GM12891 (cell line): ENCODE results near the gene NOTCH4.
"Not testable (repeated sequence)": the region's sequence is repeated elsewhere in the genome, so short reads cannot be mapped to it uniquely, and the experiment has no call there.

Source experiments
- DNase-seq: peaks from one replicate; pipeline ENCODE4 v3.0.0; 2011; ENCODE audit warnings: low spot score; ENCODE audit not compliant: insufficient read length
- FAIRE-seq: peaks from 2 replicates; lab custom pipeline; 2011; peaks lifted over from hg19 to GRCh38; lab: Jason Lieb, UNC
- PAX5 ChIP-seq: IDR thresholded peaks from 2 replicates; pipeline ENCODE4 v1.6.1; 2011; ENCODE audit warnings: low read length, moderate library complexity, mild to moderate bottlenecking; ENCODE audit not compliant: insufficient read depth, severe bottlenecking
- POLR2A ChIP-seq: IDR thresholded peaks from 2 replicates; pipeline ENCODE4 v1.6.1; 2011; ENCODE audit warnings: low read depth, low read length, control low read depth
- POLR2AphosphoS5 ChIP-seq: IDR thresholded peaks from 2 replicates; pipeline ENCODE4 v1.6.1; 2011; ENCODE audit warnings: low read depth, low read length, control low read depth
- POU2F2 ChIP-seq: IDR thresholded peaks from 2 replicates; pipeline ENCODE4 v1.6.1; 2011; ENCODE audit warnings: low read depth, mild to moderate bottlenecking, control low read depth, low read length, moderate library complexity
- SPI1 ChIP-seq: IDR thresholded peaks from 2 replicates; pipeline ENCODE4 v1.6.1; 2011; ENCODE audit warnings: low read depth, low read length, control low read depth
- TAF1 ChIP-seq: IDR thresholded peaks from 2 replicates; pipeline ENCODE4 v1.6.1; 2011; ENCODE audit warnings: low read depth, low read length, control low read depth

Gene NOTCH4

GRCh38 chr6:32194825-32195651 is 28.8 kb downstream of the NOTCH4 start:
- DNase-seq (no peak), FAIRE-seq (peak; percentile 43)
- TF ChIP-seq SPI1, result no peak
- peak; percentile 52 for TF ChIP-seq POLR2A
- TF ChIP-seq POLR2AphosphoS5, result no peak
- 0 out of 2 replicates have a peak, but pooled peaks have one; percentile 35 for TF ChIP-seq POU2F2
- TF ChIP-seq PAX5, result no peak
- TF ChIP-seq TAF1, result peak; percentile 51; the same call in 1 of the 2 replicates

GRCh38 chr6:32194388-32194787 is 29.5 kb downstream of the NOTCH4 start:
- FAIRE-seq, result no peak
- no peak for TF ChIP-seq POU2F2
- no peak for TF ChIP-seq SPI1
- no peak for TF ChIP-seq POLR2A
- TF ChIP-seq PAX5, result no peak
- TF ChIP-seq TAF1, result no peak
- no peak for TF ChIP-seq POLR2AphosphoS5
- no peak for DNase-seq

- FAIRE-seq, result not testable (repeated sequence)
Observed at GRCh38 chr6:32193096-32193495, 30.8 kb downstream of the NOTCH4 start.

GRCh38 chr6:32192608-32193039 is 31.2 kb downstream of the NOTCH4 start, which contains the start of gene GPSM3:
Gene GPSM3, minus strand, starts transcription at chr6:32192643. Its CDS starts 130 bp downstream, at chr6:32192513.
- TF ChIP-seq POLR2AphosphoS5 (no peak; the same call in 1 of the 2 replicates), TAF1 (peak; percentile 33), POLR2A (no peak; the same call in 1 of the 2 replicates), SPI1 (peak; percentile 64), PAX5 (no peak), POU2F2 (no peak)
- FAIRE-seq, result peak; percentile 54

More at GRCh38 chr6:32193096-32193495, 30.8 kb downstream of the NOTCH4 start:
- not testable (repeated sequence) for DNase-seq

GRCh38 chr6:32191696-32192607 is 31.9 kb downstream of the NOTCH4 start:
- DNase-seq, result no peak
- FAIRE-seq, result peak; percentile 16
- peak; percentile 31; the same call in 1 of the 2 replicates for TF ChIP-seq POU2F2
- no peak for TF ChIP-seq SPI1
- TF ChIP-seq POLR2AphosphoS5, result peak; percentile 49
- TF ChIP-seq POLR2A, result no peak

More at GRCh38 chr6:32192608-32193039, 31.2 kb downstream of the NOTCH4 start, which contains the start of gene GPSM3:
- no peak for DNase-seq

- no peak for FAIRE-seq
Observed at GRCh38 chr6:32190911-32191677, 32.8 kb downstream of the NOTCH4 start.

GRCh38 chr6:32190054-32190851 is 33.6 kb downstream of the NOTCH4 start, which contains the start of gene PBX2:
Gene PBX2, minus strand, starts transcription at chr6:32190202. Its CDS starts 287 bp downstream, at chr6:32189915.
- DNase-seq, result peak; percentile 86
- peak; percentile 75 for FAIRE-seq
- peak; percentile 39; the same call in 1 of the 2 replicates for TF ChIP-seq TAF1
- peak; percentile 51; the same call in 1 of the 2 replicates for TF ChIP-seq POU2F2
- peak; percentile 79; the same call in 1 of the 2 replicates for TF ChIP-seq POLR2AphosphoS5
- TF ChIP-seq POLR2A, result peak; percentile 75
- no peak for TF ChIP-seq PAX5
- TF ChIP-seq SPI1, result peak; percentile 95

More at GRCh38 chr6:32190911-32191677, 32.8 kb downstream of the NOTCH4 start:
- TF ChIP-seq SPI1 (no peak), POLR2AphosphoS5 (no peak; the same call in 1 of the 2 replicates), TAF1 (no peak), PAX5 (no peak), POU2F2 (no peak), POLR2A (no peak)
- DNase-seq, result no peak

- no peak for FAIRE-seq
- no peak for TF ChIP-seq POU2F2
- TF ChIP-seq POLR2AphosphoS5, result no peak
- no peak for TF ChIP-seq POLR2A
- TF ChIP-seq SPI1, result no peak
- TF ChIP-seq PAX5, result no peak
- no peak for TF ChIP-seq TAF1
- DNase-seq, result no peak
Observed at GRCh38 chr6:32189742-32190053, 34.2 kb downstream of the NOTCH4 start.
